Neural cell (in vitro differentiated cells): Measurements from ENCODE around the gene RPLP2. TPM values are rescaled to one million over a fixed set of nuclear protein-coding genes. Genes with fewer than 3 reads are reported as not detected.

ENCODE experiments used
- H2AFZ ChIP-seq: fragments of 200-600, 300-800 bp; sonication (generic), shearing (Covaris generic); 2 replicates; pipeline ENCODE4 v1.6.0; 2014; ENCODE audit warnings: low read depth, mild to moderate bottlenecking, antibody characterized with exemption, low read length, moderate library complexity
- H3F3A ChIP-seq: fragments of 200-600 bp; shearing (Covaris generic); 2 replicates; pipeline ENCODE4 v1.6.1; 2016; ENCODE audit warnings: mild to moderate bottlenecking, moderate library complexity, mixed read lengths, antibody characterized with exemption, low read length; ENCODE audit not compliant: insufficient read depth, poor library complexity, severe bottlenecking
- H3K27ac ChIP-seq: fragments of 200-600, 300-800 bp; sonication (generic), shearing (Covaris generic); 2 replicates; pipeline ENCODE4 v1.5.1; 2014; ENCODE audit warnings: mild to moderate bottlenecking, low read length, moderate library complexity
- H3K27me3 ChIP-seq: fragments of 300-800, 200-600 bp; sonication (generic), shearing (Covaris generic); 2 replicates; pipeline ENCODE4 v1.6.0; 2014; ENCODE audit warnings: mild to moderate bottlenecking, low read depth, low read length, moderate library complexity; ENCODE audit not compliant: insufficient read depth
- H3K36me3 ChIP-seq: fragments of 300-800, 200-600 bp; sonication (generic), shearing (Covaris generic); 2 replicates; pipeline ENCODE4 v1.5.1; 2014; ENCODE audit warnings: mild to moderate bottlenecking, antibody characterized with exemption, low read length, moderate library complexity; ENCODE audit not compliant: insufficient read depth
- H3K4me2 ChIP-seq: fragments of 300-800, 200-600 bp; sonication (generic), shearing (Covaris generic); 2 replicates; pipeline ENCODE4 v1.6.0; 2014; ENCODE audit warnings: mild to moderate bottlenecking, low read length
- H3K4me3 ChIP-seq: fragments of 300-800, 200-600 bp; sonication (generic), shearing (Covaris generic); 2 replicates; pipeline ENCODE4 v1.5.1; 2014; ENCODE audit warnings: mild to moderate bottlenecking, low read length, moderate library complexity
- H3K79me2 ChIP-seq: fragments of 200-600 bp; shearing (Covaris generic); replicated peaks from 2 replicates; pipeline ENCODE4 v1.6.0; 2014; ENCODE audit warnings: mild to moderate bottlenecking, low read length, moderate library complexity; ENCODE audit not compliant: insufficient read depth
- H3K9ac ChIP-seq: fragments of 300-800, 200-600 bp; sonication (generic), shearing (Covaris generic); 2 replicates; pipeline ENCODE4 v1.6.1; 2016; ENCODE audit warnings: mild to moderate bottlenecking, low read length, mixed read lengths
- H3K9me2 ChIP-seq: fragments of 200-600 bp; shearing (Covaris generic); 2 replicates; pipeline ENCODE4 v1.6.1; 2016; ENCODE audit warnings: mild to moderate bottlenecking, low read length, mixed read lengths; ENCODE audit not compliant: insufficient read depth
- H3K9me3 ChIP-seq: fragments of 200-600, 300-800 bp; sonication (generic), shearing (Covaris generic); 2 replicates; pipeline ENCODE4 v1.6.1; 2016; ENCODE audit warnings: mild to moderate bottlenecking, mixed run types, low read length, moderate library complexity, mixed read lengths
- H4K20me1 ChIP-seq: fragments of 200-600 bp; shearing (Covaris generic); 2 replicates; pipeline ENCODE4 v1.6.1; 2016; ENCODE audit warnings: mild to moderate bottlenecking, mixed run types; ENCODE audit not compliant: insufficient read depth
- CTCF ChIP-seq: fragments of 450-650 bp; IDR thresholded peaks from 2 replicates; pipeline ENCODE4 v1.5.1; 2014; ENCODE audit warnings: antibody characterized with exemption, mild to moderate bottlenecking, moderate library complexity; ENCODE audit not compliant: poor library complexity, severe bottlenecking
- EP300 ChIP-seq: fragments of 450-650 bp; conservative IDR thresholded peaks from 2 replicates; pipeline ENCODE4 v1.6.1; 2014; ENCODE audit warnings: antibody characterized with exemption, mild to moderate bottlenecking, moderate library complexity; ENCODE audit not compliant: poor library complexity, severe bottlenecking
- EZH2 ChIP-seq: fragments of 200-600, 300-800 bp; shearing (Covaris generic), sonication (generic); IDR thresholded peaks from 2 replicates; pipeline ENCODE4 v1.6.1; 2014; ENCODE audit warnings: antibody characterized with exemption, low read length, borderline replicate concordance, mild to moderate bottlenecking; ENCODE audit not compliant: insufficient read depth, poor library complexity, severe bottlenecking
- MXI1 ChIP-seq: fragments of 450-650 bp; conservative IDR thresholded peaks from 2 replicates; pipeline ENCODE4 v1.6.1; 2014; ENCODE audit warnings: antibody characterized with exemption, mild to moderate bottlenecking; ENCODE audit not compliant: poor library complexity, severe bottlenecking
- POLR2AphosphoS5 ChIP-seq: IDR thresholded peaks from 2 replicates; pipeline ENCODE4 v1.6.1; 2012
- RAD21 ChIP-seq: fragments of 450-650 bp; conservative IDR thresholded peaks from 2 replicates; pipeline ENCODE4 v1.6.1; 2014; ENCODE audit warnings: antibody characterized with exemption, mild to moderate bottlenecking, moderate library complexity
- REST ChIP-seq: IDR thresholded peaks from 2 replicates; pipeline ENCODE4 v1.6.1; 2012; ENCODE audit warnings: borderline replicate concordance
- SMC3 ChIP-seq: fragments of 450-650 bp; conservative IDR thresholded peaks from 2 replicates; pipeline ENCODE4 v1.6.1; 2014; ENCODE audit warnings: antibody characterized with exemption, mild to moderate bottlenecking, moderate library complexity; ENCODE audit not compliant: poor library complexity
- TAF1 ChIP-seq: IDR thresholded peaks from 2 replicates; pipeline ENCODE4 v1.6.1; 2012; ENCODE audit warnings: low read depth
- polyA plus RNA-seq: library from polyadenylated mRNA; depleted of rRNA; stranded (reverse); fragments of >200 nt; gene quantifications from 2 replicates; pipeline ENCODE4 v1.2.3, GENCODE V29; 2014

Gene RPLP2
- polyA plus RNA-seq, 1 donor from 2014 or later: 147 TPM

GRCh38 chr11:843086-843734, 33.4 kb downstream of the RPLP2 start:
- Histone ChIP-seq H3K4me2 (no peak overlapping the region), H3K27me3 (peaks cover 4% of the 10 kb centered on the region), H3K36me3 (no peaks in the 10 kb centered on the region), H3K4me3 (peak overlapping the region; percentile 88), H3K79me2 (peaks cover 12% of the 10 kb centered on the region), H3K9ac (peak overlapping the region; percentile 83), H4K20me1 (no peaks in the 10 kb centered on the region), H2AFZ (no peak overlapping the region), H3K9me2 (no peaks in the 10 kb centered on the region), H3K9me3 (no peaks in the 10 kb centered on the region), H3F3A (no peaks in the 10 kb centered on the region), H3K27ac (no peak overlapping the region)
- no peak for TF ChIP-seq RAD21
- TF ChIP-seq REST: no peak
- no peak for TF ChIP-seq POLR2AphosphoS5
- TF ChIP-seq EZH2: no peak
- TF ChIP-seq SMC3: no peak
- no peak for TF ChIP-seq EP300
- no peak for TF ChIP-seq CTCF
- no peak for TF ChIP-seq TAF1
- no peak for TF ChIP-seq MXI1

- Histone ChIP-seq H3K9ac (no peak overlapping the region), H3K4me2 (no peak overlapping the region), H3K27me3 (peaks cover 4% of the 10 kb centered on the region), H3K36me3 (no peaks in the 10 kb centered on the region), H3K79me2 (peaks cover 12% of the 10 kb centered on the region), H3K9me2 (no peaks in the 10 kb centered on the region), H3F3A (no peaks in the 10 kb centered on the region), H2AFZ (no peak overlapping the region), H3K9me3 (no peaks in the 10 kb centered on the region), H4K20me1 (no peaks in the 10 kb centered on the region), H3K4me3 (no peak overlapping the region), H3K27ac (no peak overlapping the region)
- no peak for TF ChIP-seq SMC3
- no peak for TF ChIP-seq REST
- no peak for TF ChIP-seq POLR2AphosphoS5
These were observed 34.3 kb downstream of the RPLP2 start for GRCh38 chr11:843818-844692.
